SK-N-SH (cell line): ENCODE measurements around the gene RDX. TPM values are rescaled to one million over a fixed set of nuclear protein-coding genes. Genes with fewer than 3 reads are reported as not detected.

Source experiments
- CTCF ChIA-PET: fragments of 300-600, 350-600 bp; formaldehyde crosslinking; extraction: SDS; loops from one replicate; lab custom pipeline; 2021; lab: Yijun Ruan, JAX
- POLR2A ChIA-PET: fragments of 350-600 bp; sonication (Branson Sonifier 250); formaldehyde crosslinking; extraction: SDS; loops from one replicate; lab custom pipeline; 2020; ENCODE audit warnings: antibody characterized with exemption, inconsistent platforms; lab: Yijun Ruan, JAX
- DNase-seq: peaks from one replicate; pipeline ENCODE4 v3.0.0; 2012
- H2AFZ ChIP-seq: fragments of 200-600 bp; sonication (generic); 2 replicates; pipeline ENCODE4 v1.8.1; 2016; ENCODE audit warnings: antibody characterized with exemption, mild to moderate bottlenecking, low read depth
- H3F3A ChIP-seq: fragments of 200-600 bp; sonication (generic); replicated peaks from 2 replicates; pipeline ENCODE3; 2016; ENCODE audit warnings: antibody characterized with exemption, mild to moderate bottlenecking; ENCODE audit not compliant: insufficient read depth
- H3K27ac ChIP-seq, 2 experiments: fragments of 200-500 bp in 1 of 2; fragments of 200-600 bp in 1 of 2; sonication (Bioruptor generic) in 1 of 2; sonication (generic), shearing (Covaris generic) in 1 of 2; 2 replicates each; pipeline versions ENCODE4 v1.5.1 to v1.6.1; 2014 to 2016; ENCODE audit warnings: low read depth in 2 of 2, inconsistent platforms in 1 of 2, low read length in 1 of 2, mild to moderate bottlenecking in 1 of 2, mixed read lengths in 1 of 2
- H3K27me3 ChIP-seq: fragments of 200-600 bp; sonication (generic), shearing (Covaris generic); 2 replicates; pipeline ENCODE4 v1.6.1; 2016; ENCODE audit warnings: mixed run types; ENCODE audit not compliant: insufficient read depth
- H3K36me3 ChIP-seq, 2 experiments: fragments of 200-500 bp in 1 of 2; fragments of 200-600 bp in 1 of 2; sonication (Bioruptor generic) in 1 of 2; sonication (generic) in 1 of 2; replicated peaks in 1 of 2; 2 replicates each; pipeline versions ENCODE3 to v1.5.1; 2014 to 2016; ENCODE audit warnings: low read length in 1 of 2, mild to moderate bottlenecking in 1 of 2; ENCODE audit not compliant: insufficient read depth in 2 of 2, control insufficient read depth in 1 of 2
- H3K4me1 ChIP-seq, 2 experiments: fragments of 200-500 bp in 1 of 2; fragments of 200-600 bp in 1 of 2; sonication (Bioruptor generic) in 1 of 2; sonication (generic), shearing (Covaris generic) in 1 of 2; 2 replicates each; pipeline versions ENCODE4 v1.5.1 to v1.6.1; 2014 to 2016; ENCODE audit warnings: low read depth in 1 of 2, low read length in 1 of 2, mixed run types in 1 of 2; ENCODE audit not compliant: insufficient read depth in 2 of 2, control insufficient read depth in 1 of 2
- H3K4me2 ChIP-seq: fragments of 200-600 bp; sonication (generic), shearing (Covaris generic); 2 replicates; pipeline ENCODE4 v1.6.1; 2017; ENCODE audit warnings: mixed run types
- H3K4me3 ChIP-seq, 2 experiments: fragments of 200-500 bp in 1 of 2; fragments of 200-600 bp in 1 of 2; sonication (Bioruptor generic) in 1 of 2; sonication (generic), shearing (Covaris generic) in 1 of 2; 2 replicates each; pipeline versions ENCODE4 v1.5.1 to v1.8.1; 2014 to 2016; ENCODE audit warnings: low read depth in 2 of 2, inconsistent platforms in 1 of 2, low read length in 1 of 2, mild to moderate bottlenecking in 1 of 2, mixed read lengths in 1 of 2, moderate library complexity in 1 of 2
- H3K79me2 ChIP-seq: fragments of 200-600 bp; sonication (generic); 2 replicates; pipeline ENCODE4 v1.8.1; 2017; ENCODE audit warnings: mild to moderate bottlenecking; ENCODE audit not compliant: insufficient read depth
- H3K9ac ChIP-seq: fragments of 200-600 bp; sonication (generic); 2 replicates; pipeline ENCODE4 v1.6.1; 2017; ENCODE audit warnings: mixed run types
- H3K9me2 ChIP-seq: fragments of 200-600 bp; sonication (generic); 2 replicates; pipeline ENCODE4 v1.6.1; 2017; ENCODE audit warnings: mixed run types
- H3K9me3 ChIP-seq: fragments of 200-600 bp; sonication (generic); 2 replicates; pipeline ENCODE4 v1.6.1; 2017; ENCODE audit warnings: mixed run types, mild to moderate bottlenecking, moderate library complexity
- H4K20me1 ChIP-seq: fragments of 200-600 bp; sonication (generic); 2 replicates; pipeline ENCODE4 v1.6.1; 2017; ENCODE audit warnings: mild to moderate bottlenecking, mixed run types; ENCODE audit not compliant: insufficient read depth
- CHD2 ChIP-seq: fragments of 150-350 bp; IDR thresholded peaks from 2 replicates; pipeline ENCODE4 v1.6.1; 2018; ENCODE audit warnings: low read length; ENCODE audit not compliant: partially characterized antibody
- ELF1 ChIP-seq: IDR thresholded peaks from 2 replicates; pipeline ENCODE4 v1.4.0; 2012
- FOSL2 ChIP-seq: IDR thresholded peaks from 2 replicates; pipeline ENCODE4 v1.4.0; 2012; ENCODE audit warnings: low read depth, mild to moderate bottlenecking, moderate library complexity, borderline replicate concordance
- FOXM1 ChIP-seq: IDR thresholded peaks from 2 replicates; pipeline ENCODE4 v1.4.0; 2012; ENCODE audit warnings: low read depth, mild to moderate bottlenecking
- JUND ChIP-seq: IDR thresholded peaks from 2 replicates; pipeline ENCODE4 v1.4.0; 2012
- MAX ChIP-seq: IDR thresholded peaks from 2 replicates; pipeline ENCODE4 v1.4.0; 2012; ENCODE audit warnings: low read depth
- NFIC ChIP-seq: IDR thresholded peaks from 2 replicates; pipeline ENCODE4 v1.4.0; 2012; ENCODE audit warnings: borderline replicate concordance
- NRF1 ChIP-seq: IDR thresholded peaks from 2 replicates; pipeline ENCODE4 v1.6.1; 2012; ENCODE audit warnings: low read depth, mild to moderate bottlenecking, low read length
- REST ChIP-seq: IDR thresholded peaks from 2 replicates; pipeline ENCODE4 v1.6.1; 2012; ENCODE audit warnings: mild to moderate bottlenecking, low read depth, low read length, moderate library complexity
- RXRA ChIP-seq: IDR thresholded peaks from 2 replicates; pipeline ENCODE4 v1.4.0; 2012; ENCODE audit warnings: low read depth, mild to moderate bottlenecking, borderline replicate concordance
- SIN3A ChIP-seq: IDR thresholded peaks from 2 replicates; pipeline ENCODE4 v1.6.1; 2012; ENCODE audit warnings: low read depth, mild to moderate bottlenecking, low read length, moderate library complexity, borderline replicate concordance
- TCF12 ChIP-seq: IDR thresholded peaks from 2 replicates; pipeline ENCODE4 v1.4.0; 2012
- WGBS: methylation state at CpG from one replicate; pipeline ENCODE4 v1.1.6; 2017; ENCODE audit warnings: low lambda C conversion rate; 5-methylcytosine and 5-hydroxymethylcytosine counted together
- polyA plus RNA-seq, 3 experiments: library from polyadenylated mRNA; depleted of rRNA; stranded (reverse); fragments of >200 nt; gene quantifications; 2 replicates each; pipeline ENCODE4 v1.2.3, GENCODE V29; 2012

RDX gene
- polyA plus RNA-seq, 1 of the 3 experiments (the other 2 are of a cell fraction): 29.4 TPM

- Histone ChIP-seq H3K9ac (no peak overlapping the region), H3K4me2 (no peak overlapping the region), H3F3A (no peaks in the 10 kb centered on the region), H3K4me3 (no peak overlapping the region), H3K27ac (peak overlapping the region in 1 of 2 experiments; percentile 28; a peak in 2 of 4 replicates), H3K9me2 (no peaks in the 10 kb centered on the region), H3K36me3 (peaks cover 0 to 4% of the 10 kb centered on the region in 2 experiments), H3K4me1 (peaks cover 19 to 56% of the 10 kb centered on the region in 2 experiments; a peak in 3 of 4 replicates), H3K9me3 (no peaks in the 10 kb centered on the region; the same call in 1 of the 2 replicates), H2AFZ (no peak overlapping the region), H3K79me2 (peaks cover 32% of the 10 kb centered on the region), H4K20me1 (no peaks in the 10 kb centered on the region), H3K27me3 (no peaks in the 10 kb centered on the region)
- DNase-seq: no peak
- ChIA-PET POLR2A (no interaction called here), CTCF (interaction anchor here (0.6 to 1.2 kb wide), 3 partner anchors 10 to 33 kb away, joined by 3 to 4 read pairs (median 3); no protein-coding TSS in a partner anchor)
- 74% methylated on average over 4 of the region's 4 CpGs for WGBS
- no peak for TF ChIP-seq CHD2
- no peak for TF ChIP-seq MAX
- no peak for TF ChIP-seq FOSL2
- TF ChIP-seq RXRA: no peak
- no peak for TF ChIP-seq NFIC
- no peak for TF ChIP-seq NRF1
- TF ChIP-seq FOXM1: no peak
- no peak for TF ChIP-seq ELF1
- TF ChIP-seq REST: no peak
Observed at GRCh38 chr11:110126936-110127335, 169.5 kb downstream of the RDX start.

DNA sequence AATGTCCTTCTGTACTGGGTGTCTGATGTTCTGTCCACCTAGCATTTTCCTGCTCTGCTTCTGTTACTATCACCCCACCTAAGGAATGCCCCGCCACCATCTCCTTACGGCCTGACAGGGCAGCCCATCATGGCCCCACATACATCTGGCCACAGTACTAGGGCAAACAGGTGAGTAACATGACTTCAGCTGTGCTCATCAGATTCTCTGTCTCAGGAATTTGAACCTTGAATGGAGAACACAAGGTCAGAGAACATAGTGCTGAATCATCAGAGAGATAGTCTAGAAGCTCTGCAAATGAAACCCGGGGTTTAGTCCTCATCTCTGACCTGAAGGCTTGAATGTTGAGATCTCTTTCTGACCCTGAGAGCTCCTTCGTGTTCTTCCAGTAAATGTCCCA, 170.8 kb downstream of the RDX start:
- H3K9me3 ChIP-seq: no peaks in the 10 kb centered on the region; the same call in 1 of the 2 replicates
- no peak overlapping the region for H3K4me2 ChIP-seq
- no peaks in the 10 kb centered on the region for H3K9me2 ChIP-seq
- no peak overlapping the region for H2AFZ ChIP-seq
- TF ChIP-seq JUND (no peak), SIN3A (no peak), FOXM1 (no peak), TCF12 (no peak)
- peaks cover 14 to 49% of the 10 kb centered on the region in 2 experiments; a peak in 3 of 4 replicates for H3K4me1 ChIP-seq
- H3K27ac ChIP-seq: no peak overlapping the region
- peaks cover 5% of the 10 kb centered on the region; the same call in 1 of the 2 replicates for H4K20me1 ChIP-seq
- peaks cover 8% of the 10 kb centered on the region for H3F3A ChIP-seq
- no peaks in the 10 kb centered on the region for H3K27me3 ChIP-seq
- H3K79me2 ChIP-seq: peaks cover 30% of the 10 kb centered on the region
- WGBS: 93% methylated on average over 4 of the region's 4 CpGs
- no peak overlapping the region for H3K4me3 ChIP-seq
- DNase-seq: no peak
- no peaks in the 10 kb centered on the region for H3K36me3 ChIP-seq
- ChIA-PET POLR2A (no interaction called here), CTCF (no interaction called here)
- H3K9ac ChIP-seq: no peak overlapping the region

Other genes starting within 250 kb of the RDX start
- gene ZC3H12C, start 203.2 kb downstream of the RDX start, polyA plus RNA-seq (2012; rRNA removed): 2.8 and 3.9 TPM in 2 replicates
- gene FDX1, start 133.3 kb upstream of the RDX start, polyA plus RNA-seq (2012; rRNA removed): 3.7 and 4.0 TPM in 2 replicates